ENCODE data around the gene EHD3.
A peak's percentile ranks its signal among the peaks of the same experiment; 100 is the strongest.

EHD3 gene

GRCh38 chr2:31213601-31214443 lies 20.1 kb upstream of the EHD3 start:
- no peak for DNase-seq

GRCh38 chr2:31214444-31214915 lies 19.5 kb upstream of the EHD3 start:
- no peak for DNase-seq

DNA sequence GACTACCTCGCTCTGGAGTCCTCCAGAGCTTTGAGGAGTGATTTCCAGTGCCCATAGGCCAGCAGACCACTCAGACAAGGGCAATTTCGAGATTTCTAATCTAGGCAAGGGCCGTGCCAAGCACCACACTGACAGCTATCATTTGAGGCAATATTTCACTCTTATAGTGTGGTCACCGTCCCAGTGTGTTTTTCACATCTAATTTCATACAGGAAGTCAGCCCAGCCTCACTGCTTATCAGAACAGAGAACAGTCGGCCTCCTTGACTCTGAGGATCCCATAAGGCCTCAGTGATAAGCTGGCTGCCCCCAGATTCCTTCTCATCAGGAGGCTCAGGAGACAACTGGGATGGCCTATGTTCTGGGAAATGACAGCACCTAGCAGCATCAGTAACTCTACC lies 17.2 kb upstream of the EHD3 start:
- DNase-seq = no peak

DNA sequence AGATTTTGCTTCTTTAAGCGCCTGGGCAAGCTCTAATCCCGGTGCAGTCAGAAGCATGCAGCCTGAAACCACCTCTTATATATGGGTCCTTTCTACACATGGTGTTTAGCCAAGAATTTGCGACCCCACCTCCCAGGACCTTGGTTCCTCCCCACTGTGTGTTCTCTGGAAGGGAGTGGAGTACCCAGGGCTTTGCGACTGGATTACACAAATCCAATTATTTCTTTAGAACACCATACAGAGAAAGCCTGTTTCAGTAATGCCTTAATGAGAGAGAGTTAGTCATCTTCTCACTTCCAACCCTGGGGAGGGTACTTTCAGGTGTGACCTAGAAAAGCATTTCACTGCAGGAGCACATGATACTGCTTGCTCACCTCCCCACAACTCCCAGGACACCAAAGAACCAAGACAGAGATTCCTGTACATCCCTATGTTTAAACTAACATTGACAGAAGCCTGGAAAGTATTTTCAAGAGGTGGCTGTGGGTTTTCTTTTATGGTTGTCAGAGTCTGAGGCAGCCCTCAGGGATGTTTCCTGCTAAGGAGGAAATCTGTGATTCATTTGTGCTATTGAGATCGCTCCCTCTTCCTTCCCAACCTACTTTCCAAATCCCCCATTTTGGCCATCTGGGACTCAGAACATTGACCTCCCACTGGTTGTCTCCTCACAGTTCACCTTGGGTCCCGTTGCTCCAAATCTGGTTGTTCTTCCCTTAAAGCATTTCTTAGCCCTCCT lies 16.3 kb upstream of the EHD3 start, which contains the start of gene CAPN14:
Gene CAPN14, minus strand, starts transcription at position 51 of the 736 bp plus-strand sequence. CDS start 12,068 bp downstream, outside the sequence.
- no peak for DNase-seq

DNA sequence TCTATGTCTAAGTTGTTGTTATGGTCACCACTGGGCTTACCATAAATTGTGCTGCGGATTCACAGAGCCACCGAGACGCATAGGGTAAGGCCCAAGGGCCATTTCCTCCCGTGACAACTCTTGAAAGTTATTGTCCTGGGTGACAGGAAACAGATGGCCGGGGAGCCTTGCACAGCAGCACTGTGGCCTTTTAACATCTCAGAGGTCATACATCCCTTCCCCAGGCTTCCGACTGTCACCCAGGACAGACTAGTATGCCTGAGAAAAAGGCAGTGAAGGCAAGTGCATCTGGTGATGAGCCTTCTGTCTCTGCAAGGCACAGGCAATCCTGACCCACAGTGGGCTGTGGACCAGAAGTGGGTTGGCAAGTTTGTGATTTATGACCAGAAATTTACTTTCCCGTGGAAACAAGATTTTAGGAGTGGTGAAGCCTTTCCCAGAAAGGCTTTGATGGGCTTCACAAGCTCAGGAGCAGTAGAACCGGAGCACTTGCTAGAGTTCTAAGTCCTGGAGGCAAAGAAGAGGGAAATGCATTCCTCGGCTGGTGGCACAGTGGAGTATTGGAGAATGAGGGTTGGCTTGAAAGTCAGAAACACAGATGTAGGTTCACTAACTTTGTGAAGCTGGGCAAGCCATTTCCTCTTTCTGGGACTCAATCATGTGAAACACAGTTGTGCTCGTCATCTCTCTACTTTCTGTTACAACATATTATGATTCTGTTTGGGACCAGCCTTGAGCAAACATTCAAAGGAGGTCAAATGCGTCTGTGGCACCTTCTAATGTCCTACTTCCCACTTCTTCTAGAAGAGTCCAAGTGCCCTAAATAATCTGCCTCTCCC lies 14.6 kb upstream of the EHD3 start:
- no peak for DNase-seq

DNA sequence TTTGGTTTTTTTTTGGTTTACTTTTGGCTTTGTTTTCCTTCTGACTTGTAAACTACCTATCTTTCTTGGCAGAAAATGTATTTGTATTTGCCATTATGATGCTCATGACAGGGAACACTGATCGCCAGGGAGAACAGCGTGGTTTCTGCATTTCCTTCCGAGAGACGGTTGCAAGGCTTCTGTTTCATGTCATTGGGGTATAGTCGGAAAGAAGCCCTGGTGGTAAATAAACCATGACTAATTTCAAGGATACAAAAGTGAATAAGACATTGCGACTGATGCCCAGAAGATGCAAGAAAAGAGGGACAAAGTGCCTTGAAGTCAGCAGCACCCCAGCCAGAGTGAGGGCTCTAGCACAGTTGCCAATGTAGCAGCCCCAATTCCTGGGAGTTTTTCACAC lies 12.4 kb upstream of the EHD3 start:
- DNase-seq = no peak

- no peak for DNase-seq
Observed at GRCh38 chr2:31222071-31222470, 11.9 kb upstream of the EHD3 start.

- no peak for DNase-seq
Observed at GRCh38 chr2:31223026-31223425, 10.9 kb upstream of the EHD3 start.

DNA sequence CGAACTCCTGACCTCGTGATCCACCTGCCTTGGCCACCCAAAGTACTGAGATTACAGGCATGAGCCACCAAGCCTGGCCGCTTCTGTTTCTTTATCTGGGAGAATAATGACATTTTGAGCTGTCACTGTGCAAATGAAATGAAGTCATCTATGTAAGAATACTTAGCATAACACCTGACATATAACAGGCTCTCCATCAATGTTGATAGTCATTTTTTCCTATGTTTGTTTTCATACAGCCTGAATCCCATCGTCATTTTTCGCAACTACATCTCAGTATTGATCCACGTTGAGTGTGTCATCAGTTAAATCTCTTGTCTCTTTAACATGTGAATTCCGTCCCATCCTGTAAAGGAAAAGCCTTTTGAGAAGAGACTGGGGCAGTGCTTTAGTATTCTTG lies 10.2 kb upstream of the EHD3 start:
- no peak for DNase-seq

- no peak for DNase-seq
Observed at GRCh38 chr2:31226266-31226665, 7.7 kb upstream of the EHD3 start.

GRCh38 chr2:31227110-31227509 lies 6.8 kb upstream of the EHD3 start:
- peak; percentile 15 for DNase-seq

GRCh38 chr2:31227711-31228125 lies 6.2 kb upstream of the EHD3 start:
- DNase-seq = no peak

GRCh38 chr2:31228717-31229116 lies 5.2 kb upstream of the EHD3 start:
- DNase-seq = no peak

DNA sequence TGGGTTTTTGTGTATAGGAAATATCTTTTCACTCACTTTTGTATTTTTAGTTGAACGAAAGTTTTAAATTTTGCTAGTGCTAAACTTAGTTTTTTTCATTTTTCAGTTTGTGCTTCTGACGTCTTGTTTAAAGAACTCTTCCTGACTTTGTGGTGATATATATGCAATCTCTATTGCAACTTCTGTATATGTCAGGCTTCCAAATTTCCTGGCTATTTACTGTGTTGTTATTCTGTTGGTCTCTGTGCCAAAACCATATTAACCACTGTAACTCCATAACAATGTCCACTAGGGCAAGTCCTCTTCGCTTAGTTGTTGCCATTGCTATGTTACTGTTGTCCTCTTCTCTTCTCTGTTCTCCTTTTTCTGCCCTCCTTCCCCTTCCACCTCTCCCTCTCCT lies 3.2 kb upstream of the EHD3 start:
- DNase-seq = no peak

DNA sequence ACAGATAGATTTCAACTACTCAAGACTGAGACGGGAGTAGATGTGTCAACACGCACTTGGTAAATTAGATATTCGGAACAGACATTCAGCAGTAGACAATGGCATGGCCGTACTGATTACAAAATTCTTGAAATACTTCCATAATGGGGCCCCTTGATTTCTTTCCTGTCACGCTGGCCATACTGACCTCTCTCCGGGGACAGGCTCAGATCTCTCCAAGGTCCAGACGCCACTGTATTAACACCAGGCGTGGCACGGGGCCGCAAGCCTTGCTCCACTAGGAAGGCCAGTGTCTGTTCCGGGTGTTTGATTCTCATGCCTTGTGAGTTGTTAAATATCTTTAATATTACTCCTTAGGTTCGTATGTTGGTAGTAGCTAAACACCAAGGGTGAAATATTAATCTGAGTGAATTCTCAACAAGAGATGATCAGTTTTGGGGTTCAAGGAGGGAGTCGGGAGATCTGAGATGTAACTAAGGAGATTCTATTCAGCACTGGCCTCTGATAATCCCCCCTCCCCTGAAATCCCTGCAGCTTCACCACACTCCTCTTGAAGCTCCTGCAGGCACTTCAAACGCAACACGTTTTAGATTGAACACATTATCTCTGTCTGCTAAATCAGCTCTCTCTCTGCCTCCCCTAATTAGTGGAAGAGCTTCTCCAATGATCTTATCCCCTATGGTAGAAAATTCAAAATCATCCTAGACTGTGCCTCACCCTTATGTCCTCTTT lies 2.2 kb upstream of the EHD3 start:
- no peak for DNase-seq

- no peak for DNase-seq
Observed at GRCh38 chr2:31232586-31232985, 1.4 kb upstream of the EHD3 start.

DNA sequence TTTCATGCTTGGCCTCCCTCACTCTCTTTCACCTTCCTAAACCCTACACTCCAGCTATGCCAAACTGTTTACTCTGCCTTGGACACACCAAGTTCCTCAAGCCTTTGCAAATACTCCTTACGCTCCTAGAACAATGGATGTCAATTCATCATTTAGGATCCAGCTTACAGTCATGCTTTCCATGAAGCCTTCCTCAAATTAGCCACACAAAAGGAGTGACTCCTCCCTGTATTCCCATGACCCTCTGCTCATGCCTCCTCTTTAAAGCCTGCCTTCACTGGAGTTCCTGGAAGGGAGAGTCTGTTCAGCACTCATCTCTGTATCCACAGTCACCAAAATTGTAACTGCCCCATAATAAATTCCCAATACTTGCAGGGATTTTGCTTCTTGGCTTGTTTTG lies 721 bp upstream of the EHD3 start:
- no peak for DNase-seq

DNA sequence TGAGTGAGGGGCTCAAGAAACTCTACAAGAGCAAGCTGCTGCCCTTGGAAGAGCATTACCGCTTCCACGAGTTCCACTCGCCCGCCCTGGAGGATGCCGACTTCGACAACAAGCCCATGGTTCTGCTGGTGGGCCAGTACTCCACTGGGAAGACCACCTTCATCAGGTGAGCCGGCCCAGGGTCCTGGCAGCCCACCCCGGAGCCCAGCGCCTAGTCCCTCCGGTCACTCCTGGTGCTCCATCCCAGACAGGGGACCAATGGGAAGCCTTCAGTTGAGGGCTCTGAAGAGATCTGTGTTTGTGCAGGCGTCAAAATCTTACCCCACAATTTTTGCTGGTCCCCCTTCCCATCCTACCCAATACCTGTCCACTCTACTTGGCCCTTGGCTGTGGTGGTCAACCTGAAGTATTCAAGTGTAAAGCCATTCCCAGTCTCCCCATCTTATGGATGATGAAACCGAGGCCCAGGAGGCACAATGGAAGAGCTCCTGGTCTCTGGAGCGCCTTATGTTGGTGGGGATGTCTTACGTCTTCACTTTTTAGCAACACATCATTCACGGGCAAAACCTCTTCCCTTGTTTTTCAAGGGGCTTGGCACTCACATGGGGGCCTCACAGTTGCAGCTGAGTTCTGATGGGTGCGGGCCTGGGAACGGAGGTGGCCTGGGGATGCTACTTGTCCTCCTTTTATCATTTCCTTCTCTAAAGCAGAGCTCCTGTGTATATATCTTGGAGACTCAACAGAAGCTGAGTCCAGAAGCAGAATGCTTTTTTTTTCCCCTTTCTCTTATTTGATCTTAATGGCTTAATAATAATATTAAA lies 941 bp downstream of the EHD3 start:
- no peak for DNase-seq

- peak; percentile 89 for DNase-seq
Observed at GRCh38 chr2:31235504-31235902, 1.6 kb downstream of the EHD3 start.

- DNase-seq = no peak
Observed at GRCh38 chr2:31236433-31237205, 2.7 kb downstream of the EHD3 start.

Data from fibroblast of upper back skin (primary cell).